Middle frontal gyrus (tissue), 1 donor: Measurements from ENCODE around the gene PNKP.

ENCODE experiments used
- DNase-seq: peaks from one replicate; pipeline ENCODE4 v3.0.0-alpha.2; 2015; ENCODE audit warnings: low spot score; ENCODE audit errors: extremely low spot score

The PNKP gene

DNA sequence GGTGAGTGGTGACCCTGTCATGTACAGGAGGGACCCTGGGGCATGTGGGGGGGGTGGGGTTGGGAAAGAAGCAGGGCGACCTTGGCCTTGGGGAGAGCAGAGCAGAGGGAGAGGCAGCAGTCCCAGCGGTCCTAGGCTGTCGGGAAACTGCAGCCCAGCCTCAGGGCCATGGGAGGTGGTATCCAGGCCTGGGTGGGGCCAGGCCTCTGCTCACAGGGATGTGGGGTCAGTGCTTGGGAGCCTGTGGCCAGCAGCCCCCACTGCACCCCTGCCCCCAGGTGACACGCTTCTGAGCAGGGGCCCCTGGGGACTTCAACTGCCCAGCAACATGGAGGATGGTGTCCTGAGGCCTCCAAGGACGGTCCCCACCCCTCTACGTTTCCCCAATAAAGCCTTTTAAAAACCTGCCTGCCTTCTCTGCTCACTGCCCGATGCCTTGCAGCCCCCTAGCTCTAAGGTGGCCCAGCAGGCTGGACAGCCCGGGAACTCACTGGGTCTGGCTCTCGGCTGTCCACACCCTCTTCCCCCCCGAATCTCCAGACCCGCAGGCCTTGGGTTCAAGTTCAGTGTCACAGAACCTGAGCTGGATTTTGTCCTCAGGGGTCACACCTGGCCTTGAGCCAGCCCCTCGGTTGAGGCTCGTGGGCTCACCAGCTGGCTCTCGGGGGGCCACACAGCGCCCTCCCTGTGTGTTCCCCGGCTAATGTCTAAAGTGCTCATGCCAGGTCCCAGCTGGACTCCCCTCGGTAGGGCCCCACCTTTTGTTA is 6.9 kb downstream of the PNKP start:
- no peak for DNase-seq

DNA sequence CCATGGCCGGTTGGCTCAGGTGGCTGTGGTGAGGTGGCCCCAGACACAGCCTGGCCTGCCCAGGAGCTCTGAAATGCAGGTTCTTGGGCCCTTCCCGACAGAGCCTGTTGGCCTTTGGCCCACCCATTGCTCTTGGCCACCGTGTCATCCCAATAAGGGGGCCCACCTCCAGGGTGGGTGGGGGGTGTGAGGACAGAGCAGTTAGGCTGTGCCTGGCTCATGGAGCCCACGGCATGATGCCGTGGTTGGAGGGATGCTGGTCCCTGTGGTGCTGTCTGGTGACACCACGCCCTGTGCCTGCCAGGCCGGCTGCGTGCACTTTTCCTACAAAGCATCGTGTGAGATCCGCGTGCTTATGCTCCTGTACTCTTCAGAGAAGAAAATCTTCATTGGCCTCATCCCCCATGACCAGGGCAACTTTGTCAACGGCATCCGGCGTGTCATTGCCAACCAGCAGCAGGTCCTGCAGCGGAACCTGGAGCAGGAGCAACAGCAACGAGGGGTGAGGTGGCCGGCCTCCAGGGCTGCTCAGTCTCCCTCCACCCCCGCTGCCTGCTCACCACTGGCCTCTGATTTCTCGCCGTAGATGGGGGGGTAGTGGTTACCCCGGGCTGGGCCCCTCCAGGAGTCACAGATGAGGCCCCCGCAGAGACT is 7.6 kb downstream of the PNKP start:
- DNase-seq = no peak

DNA sequence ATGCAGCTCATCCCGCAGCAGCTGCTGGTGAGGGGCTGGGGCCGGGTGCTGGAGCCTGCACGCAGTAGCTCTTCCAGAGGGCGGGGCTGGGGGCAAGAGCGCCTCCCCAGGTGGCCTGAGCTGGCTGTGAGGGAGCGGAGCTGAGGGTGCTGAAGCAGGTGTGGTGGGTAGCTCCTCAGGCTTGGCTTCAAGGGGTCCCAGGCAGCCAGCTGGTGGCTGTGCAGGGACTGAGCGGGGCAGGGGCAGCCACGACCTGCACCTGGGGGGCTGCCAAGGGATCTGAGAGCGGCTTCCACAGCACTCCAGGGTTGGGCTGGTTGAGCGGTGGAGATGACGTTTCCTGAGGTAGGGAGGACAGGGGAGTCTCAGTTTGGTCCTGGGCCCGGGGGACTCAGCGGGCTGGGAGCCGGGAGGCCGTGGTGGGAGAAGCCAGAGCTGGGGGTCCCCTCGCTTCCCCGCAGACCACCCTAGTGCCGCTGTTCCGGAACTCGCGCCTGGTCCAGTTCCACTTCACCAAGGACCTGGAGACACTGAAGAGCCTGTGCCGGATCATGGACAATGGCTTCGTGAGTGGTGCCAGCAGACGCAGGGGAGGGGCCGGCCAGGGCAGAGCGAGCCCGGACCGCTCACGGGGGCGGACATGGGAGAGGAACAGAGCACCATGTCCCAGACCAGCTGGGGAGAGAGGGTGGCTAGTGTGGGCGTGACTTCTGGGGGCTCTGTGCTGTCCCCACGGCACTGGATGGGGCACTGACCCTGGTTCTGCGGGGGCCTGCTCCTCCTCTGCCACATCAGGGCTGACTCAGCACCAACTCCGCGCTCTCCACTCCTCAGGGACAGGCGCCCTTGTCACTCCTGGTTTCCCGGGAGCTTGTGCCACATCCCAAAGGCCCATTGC is 9.0 kb downstream of the PNKP start:
- DNase-seq = no peak

DNA sequence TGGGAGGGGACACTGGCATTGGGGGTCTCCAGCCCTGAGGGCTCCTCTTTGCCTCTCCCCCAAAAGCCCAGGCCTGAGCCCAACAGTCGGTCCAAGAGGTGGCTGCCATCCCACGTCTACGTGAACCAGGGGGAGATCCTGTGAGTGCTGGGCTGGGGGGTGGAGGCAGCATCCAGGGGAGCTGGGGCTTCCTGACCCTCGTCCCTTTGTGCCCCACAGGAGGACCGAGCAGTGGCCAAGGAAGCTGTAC is 9.6 kb downstream of the PNKP start:
- no peak for DNase-seq

DNA sequence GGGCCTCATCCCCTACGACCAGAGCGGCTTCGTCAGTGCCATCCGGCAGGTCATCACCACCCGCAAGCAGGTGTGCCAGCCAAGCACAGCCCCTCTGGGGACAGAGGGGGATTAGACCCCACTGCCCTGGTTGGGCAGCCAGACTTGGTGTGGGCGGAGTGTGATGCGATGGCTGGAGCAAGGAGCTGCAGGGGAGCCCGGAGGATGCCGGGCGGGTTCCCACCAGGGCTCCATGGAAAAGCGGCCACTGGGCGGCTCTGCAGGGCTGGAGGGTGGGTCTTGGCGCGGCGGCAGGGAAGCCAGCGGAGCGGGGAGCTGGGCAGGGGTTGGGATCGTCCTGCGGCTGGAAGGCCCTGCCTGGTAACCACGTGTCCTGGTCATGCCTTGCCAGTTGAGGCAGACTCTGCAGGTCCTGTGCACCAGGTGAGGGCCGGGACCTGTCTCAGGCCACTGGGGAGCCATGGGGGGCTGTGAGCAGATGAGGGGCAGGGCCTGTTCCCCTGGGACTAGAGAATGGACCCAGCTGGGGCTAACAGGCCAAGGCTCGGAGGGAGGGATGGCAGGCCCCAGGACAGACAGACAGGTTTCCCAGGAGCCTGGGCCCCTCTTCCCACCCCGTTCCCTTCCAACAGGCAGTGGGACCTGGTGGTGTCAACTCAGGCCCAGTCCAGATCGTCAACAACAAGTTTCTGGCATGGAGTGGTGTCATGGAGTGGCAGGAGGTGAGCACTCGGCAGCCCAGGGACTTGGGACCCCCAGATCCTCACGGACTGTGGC is 10.1 kb downstream of the PNKP start:
- no peak for DNase-seq

DNA sequence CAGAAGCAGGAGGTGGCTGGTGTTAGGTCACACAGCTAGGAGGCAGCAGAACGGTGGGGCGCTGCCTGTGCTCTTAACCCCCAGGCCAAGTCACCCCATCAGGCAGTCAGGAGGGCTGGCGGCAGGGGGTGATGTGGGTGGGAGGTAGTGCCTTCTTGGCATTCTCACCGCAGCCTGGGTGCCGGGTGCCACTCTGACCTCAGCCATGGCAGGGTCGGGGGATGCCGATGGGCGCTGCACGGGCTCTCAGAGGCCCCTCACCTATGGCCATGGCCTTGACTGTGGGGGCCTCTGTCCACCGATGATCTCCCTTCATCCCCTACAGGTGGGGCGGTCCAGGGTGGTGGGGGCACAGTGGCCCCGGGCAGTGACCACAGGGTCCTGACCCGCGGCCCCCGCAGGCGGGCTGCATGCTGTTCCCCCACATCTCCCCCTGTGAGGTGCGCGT is 10.8 kb downstream of the PNKP start:
- no peak for DNase-seq

DNA sequence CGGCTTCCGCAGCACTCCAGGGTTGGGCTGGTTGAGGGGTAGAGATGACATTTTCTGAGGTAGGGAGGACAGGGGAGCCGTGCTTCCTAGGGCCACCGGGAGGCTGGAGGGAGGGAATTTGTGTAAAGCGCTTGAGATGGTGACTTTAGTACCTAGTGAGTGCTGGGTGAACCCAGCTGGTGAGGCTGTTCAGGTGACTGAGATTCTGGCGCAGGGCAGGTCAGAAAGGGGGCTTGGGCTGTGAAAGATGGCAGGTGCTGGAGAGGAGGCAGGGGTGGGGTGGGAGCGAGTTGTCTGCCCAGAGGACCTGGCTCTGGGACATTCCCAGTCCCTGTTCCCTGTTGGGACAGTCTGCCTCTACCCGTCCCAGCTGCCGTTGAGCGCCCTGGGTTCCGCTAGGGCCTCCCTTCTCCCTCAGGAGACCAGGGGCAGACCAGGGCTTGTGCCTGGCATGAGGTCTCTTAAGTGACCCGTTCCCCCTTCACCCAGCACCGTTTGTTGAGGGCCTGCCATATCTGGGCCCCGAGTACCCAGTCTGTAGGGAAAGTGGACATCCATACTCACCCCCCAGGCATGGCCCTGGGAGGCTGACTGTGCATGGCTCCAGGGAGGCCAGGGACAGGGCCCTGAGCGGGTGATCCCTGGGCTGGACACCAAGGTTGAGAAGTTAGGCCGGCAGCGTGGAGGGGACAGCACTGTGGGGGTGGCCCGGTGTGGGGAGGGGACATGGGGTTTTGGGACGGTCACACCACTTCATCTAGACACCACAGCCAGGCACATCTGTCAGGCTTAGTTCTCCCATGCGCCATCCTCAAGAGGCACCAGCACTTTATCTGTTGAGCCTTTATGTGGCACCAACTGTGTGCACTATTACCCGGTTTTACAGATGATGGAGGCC is 11.5 kb downstream of the PNKP start:
- no peak for DNase-seq

DNA sequence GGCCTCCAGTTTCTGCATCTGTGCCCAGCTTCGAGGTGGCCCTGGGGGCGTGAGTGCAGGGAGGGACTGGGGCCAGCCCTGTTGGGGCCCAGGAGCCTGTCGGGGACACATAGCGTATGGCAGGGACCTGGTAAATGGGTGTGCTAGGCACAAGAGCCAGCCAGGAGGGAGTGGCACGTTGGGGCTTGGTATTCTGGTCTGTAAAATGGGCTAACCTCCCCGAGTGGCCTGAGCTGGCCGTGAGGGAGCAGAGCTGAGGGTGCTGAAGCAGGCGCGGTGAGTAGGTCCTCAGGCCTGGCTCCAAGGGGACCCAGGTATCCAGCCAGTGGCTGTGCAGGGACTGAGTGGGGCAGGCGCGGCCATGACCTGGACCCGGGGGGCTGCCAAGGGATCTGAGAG is 12.1 kb downstream of the PNKP start:
- DNase-seq = no peak

DNA sequence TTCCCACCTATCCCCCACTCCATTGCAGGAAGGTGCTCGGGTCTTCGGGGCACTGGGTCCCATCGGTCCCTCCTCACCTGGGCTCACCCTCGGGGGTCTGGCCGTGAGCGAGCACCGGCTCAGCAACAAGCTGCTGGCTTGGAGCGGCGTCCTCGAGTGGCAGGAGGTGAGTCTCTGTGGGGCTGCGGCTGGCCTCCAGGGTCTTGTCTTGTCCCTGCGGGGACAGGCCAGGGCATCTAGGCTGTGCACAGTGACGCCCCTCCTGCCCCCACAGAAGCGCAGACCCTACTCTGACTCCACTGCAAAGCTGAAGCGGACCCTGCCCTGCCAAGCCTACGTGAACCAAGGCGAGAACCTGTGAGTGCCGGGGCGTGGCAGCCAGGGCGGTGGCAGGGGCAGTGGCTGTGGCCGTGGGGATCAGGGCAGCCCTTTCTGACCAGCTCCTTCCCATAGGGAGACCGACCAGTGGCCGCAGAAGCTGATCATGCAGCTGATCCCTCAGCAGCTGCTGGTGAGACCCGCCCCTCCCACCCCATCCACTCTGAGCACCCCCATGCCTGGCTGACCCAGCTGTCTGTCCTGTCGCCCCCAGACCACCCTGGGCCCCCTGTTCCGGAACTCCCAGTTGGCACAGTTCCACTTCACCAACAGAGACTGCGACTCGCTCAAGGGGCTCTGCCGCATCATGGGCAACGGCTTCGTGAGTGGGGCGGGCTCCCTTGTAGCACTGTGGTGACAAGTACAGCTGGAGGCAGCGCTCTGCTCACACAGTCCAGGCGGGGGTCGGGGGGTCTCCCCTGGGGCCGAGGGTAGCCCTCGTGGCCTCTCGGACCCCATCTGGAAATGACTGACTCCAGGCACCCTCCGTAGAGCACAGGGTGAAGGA is 12.8 kb downstream of the PNKP start:
- no peak for DNase-seq

DNA sequence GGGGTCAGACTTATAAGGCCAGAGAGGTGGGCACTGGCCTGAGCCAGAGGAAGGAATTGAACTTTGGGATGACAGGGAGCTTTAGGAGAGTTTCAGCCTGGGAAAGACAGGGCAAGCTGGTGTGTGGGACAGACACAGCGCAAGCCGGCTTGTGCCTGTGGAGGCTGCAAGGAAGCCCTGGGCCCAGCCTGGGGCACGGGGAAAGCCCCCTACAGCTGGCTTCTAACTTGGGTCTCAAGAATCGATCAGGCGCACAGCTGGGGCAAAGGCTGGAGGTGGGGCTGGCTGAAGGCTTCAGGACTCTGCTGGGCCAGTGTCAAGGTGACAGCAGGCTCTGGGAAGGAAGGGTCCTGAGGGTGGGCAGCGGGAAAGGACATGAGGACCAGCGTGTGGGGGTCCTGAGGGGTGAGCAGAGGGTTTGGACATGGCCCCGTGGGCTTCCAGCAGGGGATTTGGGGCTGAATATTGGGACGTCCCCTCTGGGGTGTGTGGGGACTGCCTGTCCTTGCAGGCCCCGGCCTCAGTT is 13.5 kb downstream of the PNKP start:
- no peak for DNase-seq

DNA sequence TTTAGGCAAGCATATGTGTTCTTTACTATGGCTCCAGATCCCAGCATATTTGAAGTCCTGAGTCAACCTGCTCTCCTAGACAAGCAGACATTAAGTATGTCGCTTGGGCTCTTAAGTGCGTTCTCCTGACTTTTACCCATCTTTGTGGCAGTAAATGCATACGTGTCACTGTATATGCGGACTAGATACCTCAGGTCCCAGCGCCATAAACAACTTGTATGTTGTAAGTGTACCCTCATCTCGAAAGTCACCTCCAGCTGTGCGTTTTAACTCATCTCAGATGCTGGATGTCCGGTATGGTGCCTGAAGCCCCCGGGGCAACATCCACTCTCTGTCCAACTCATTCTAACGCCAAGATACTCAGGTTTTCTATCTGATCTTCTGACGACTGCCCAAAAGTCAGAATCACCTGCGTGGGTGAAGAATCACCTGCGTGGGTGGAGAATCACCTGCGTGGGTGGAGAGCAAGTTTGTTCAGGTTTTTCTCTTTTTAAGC is 14.7 kb downstream of the PNKP start:
- DNase-seq = no peak

DNA sequence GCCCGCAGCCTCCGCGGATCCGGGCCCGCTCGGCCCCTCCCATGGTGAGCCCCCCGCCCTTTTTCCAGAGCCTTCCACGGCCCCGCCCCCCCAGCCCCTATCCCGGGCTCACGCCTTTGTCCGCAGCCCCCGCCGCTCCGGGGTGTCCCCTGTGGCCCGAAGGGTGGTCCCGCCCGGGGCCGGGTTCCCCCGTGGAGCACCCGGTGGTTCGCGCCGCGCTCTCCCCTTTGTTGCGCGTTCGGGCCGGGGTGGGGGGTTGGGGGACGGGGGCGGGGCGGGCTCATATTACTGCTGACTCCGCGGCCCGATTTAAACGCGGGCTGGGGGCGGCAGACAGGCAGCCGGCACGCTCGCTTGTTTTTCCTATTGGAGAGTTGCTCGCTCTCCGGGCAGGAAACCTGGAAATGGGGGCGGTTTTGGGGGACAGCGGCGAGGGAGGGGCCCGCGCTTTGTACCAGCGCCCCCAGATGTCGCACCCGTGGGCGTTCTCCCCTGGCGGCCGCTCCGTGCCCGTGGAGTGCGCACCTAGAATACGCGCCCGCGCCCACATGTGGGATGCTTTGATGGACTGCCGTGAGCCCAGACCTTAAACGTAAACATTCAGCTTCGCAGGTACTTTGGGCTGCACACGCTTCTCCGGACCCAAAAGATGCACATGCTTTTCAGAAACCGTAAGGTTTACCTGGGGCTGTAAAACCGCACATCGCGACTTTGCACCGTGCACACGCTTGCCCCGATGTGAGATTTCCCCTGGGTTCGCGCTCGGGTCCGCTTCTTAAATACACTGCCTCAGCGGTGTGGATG is 15.7 kb downstream of the PNKP start:
- DNase-seq = no peak

DNA sequence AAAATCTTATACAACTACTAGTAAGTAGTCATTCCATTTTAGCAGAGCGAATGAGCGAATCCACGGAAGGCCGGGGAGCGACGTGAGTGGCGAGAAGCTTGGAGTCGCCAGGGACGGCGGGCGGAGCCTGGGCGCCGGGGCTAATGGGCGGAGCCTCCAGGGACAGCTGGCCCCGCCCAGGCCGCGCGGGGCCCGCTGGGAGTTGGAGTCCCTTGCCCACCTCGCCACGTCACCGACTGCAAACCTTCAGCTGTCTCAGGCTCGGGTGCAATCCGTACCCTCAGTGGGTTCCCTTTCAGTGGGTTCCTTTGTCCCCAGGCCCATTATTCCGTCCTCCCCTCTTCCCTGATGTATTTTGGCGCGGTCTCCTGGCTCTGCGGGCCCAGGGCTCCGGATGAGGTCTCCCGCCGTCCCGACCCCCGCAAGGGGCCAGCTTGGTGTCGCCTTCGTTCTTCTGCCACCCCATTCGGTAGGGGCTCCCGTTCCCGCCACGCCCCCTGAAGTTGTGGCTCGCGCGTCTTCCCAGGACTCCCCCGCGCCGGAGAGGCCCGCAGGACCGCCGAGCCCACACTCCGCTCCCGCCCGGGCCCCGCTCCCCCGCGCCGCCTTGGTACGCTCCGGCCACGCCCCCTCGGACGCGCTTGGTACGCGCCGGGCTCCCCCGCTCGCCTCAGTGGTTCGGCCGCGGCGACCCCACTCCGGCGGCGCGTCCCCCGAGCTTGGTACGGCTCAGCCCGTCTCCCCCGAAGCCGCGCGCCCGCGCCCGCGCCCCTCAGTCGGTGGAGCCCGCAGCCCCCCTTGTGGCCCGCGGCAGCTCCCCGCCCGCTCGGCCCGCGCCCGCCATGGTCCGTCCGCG is 16.7 kb downstream of the PNKP start, which contains the start of gene PTOV1:
TSS of gene PTOV1 (plus strand) at position 673 of the 856 bp plus-strand sequence.
- DNase-seq = peak; percentile 92

DNA sequence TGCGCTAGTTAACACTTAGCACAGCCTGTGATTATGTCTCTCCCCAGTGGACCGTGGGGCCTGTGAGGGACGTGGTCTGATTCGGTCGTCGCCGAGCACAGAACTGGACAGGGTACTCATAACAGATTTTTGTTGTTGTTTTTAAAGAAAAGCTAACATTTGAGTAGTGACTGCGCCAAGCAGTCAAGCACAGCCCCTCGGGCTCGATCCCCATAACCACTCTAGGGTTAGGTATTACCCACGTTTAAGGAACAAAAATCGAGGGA is 17.2 kb downstream of the PNKP start:
- no peak for DNase-seq

DNA sequence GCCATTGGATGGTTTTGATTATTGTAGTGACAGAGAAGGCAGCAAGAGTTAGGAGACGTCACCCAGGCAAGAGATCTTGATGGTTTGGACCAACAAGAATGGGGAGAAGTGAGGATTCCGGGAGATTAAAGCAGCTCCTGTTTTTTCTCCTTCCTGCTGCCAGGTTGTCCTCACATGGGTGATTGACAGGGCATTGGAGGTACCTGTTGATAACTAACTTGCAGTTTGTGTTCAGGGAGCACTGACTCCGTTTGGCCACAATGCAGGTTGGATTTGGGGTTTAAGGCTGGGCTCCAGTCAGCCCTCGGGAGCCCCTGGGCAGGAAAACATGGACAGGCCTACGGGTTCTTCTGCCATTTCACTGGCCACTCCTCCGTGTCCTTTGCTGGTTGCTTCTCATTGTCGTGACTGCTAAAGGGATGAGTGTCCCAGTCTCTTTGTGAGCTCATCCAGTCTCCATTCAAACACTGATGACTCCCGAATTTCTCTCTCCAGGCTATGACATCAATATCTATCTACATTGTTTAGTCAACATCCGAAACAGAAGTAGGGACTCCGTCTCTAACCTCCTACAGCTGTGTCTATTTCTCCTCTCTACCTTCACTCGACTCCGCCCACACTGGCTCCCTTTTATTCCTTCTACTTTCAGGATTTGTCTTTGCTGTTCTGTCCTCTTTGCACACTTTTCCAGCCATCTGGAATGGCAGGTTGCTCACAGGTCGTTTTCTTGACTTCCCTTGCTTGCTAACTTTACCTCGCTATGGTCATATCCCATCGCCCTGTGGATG is 17.7 kb downstream of the PNKP start:
- DNase-seq = no peak

DNA sequence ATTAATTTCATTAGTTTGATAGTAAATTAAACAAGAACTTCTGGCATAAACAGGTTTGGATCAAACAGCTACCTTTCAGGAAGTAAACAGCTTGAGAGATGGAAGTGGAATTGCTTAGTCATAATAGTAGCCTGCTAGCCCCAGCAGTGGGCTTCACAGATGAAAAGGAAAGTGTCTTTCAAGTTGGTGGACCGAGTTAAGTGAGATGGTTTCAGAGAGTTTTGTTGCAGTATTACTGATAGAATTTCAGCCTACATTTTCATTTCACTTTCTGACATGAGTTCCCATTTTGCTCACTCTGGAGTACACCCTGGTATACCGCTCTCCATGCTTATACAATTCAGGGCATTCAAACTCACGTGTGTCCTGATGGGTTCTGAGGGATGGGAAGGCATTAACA is 18.4 kb downstream of the PNKP start:
- DNase-seq = no peak
